GM18858 (cell line): Measurements from ENCODE around the gene GPRC6A.

Experiments
- ATAC-seq: cut with Tn5 transposase; IDR thresholded peaks from one replicate; pipeline ENCODE4 v1.9.1; 2021; ENCODE audit not compliant: unreplicated experiment

The GPRC6A gene

DNA sequence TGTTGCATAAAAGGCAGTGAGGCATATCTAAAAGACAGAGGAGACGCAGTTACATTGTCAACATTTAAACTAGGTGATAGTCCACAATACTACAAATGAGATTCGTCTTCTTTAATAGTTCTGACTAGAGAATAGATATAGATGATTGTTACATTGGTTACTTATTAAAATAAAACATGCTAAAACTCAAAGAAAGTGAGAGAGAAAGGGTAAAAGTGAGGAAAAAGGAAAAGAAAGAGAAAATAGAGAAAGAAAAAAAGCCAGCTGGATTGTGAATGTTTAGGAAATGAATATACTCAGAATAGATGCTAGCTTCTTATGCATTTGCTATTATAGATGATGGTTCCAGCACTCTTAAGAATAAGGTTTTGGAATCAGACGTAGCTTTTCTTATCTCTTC lies 35.7 kb downstream of the GPRC6A start:
- no peak for ATAC-seq

DNA sequence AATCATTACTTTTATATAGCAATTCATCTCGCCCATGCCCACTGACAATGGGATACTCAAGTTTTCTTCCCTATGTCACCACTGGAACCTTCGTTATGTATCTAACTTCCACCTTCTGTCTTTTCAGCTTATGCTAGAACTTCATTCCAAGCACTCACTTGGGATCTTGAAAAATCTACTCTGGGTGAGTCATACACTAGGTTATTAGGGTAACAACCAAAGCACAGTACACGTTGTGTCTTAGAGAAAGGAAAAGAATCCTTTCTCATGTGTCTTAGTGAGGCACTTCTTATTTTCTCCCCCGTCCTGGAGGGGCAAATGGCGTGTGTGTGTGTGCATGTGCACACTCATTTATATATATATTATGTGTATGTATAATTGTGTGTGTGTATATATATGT lies 45.0 kb downstream of the GPRC6A start:
- no peak for ATAC-seq

DNA sequence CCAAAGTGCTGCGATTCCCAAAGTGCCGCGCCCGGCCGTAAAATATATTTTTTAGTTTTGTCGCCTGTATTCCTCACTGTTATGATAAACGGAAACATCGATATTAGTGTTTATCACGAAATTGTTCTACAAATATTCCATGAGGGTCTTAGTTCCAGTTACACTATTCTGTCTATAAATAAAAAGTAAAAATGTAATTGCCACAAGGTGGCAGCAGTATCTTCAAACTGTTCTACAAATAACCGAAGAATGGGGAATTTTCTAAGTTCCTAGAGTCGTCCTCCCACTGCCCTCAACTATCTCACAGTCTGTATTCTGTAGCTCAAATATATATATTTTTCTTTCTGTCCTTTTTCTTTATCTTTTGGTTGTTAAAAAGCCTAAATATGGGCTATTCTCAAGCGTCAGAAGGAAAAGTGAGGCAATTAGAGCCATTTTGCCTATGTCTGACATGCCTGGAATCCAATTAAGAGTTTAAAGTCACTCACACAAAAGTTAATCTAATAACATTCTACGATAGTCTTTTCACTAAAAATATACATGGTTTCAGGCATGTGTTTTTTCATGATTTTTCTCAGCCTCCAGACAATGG lies 49.2 kb downstream of the GPRC6A start:
- ATAC-seq = peak; percentile 69

DNA sequence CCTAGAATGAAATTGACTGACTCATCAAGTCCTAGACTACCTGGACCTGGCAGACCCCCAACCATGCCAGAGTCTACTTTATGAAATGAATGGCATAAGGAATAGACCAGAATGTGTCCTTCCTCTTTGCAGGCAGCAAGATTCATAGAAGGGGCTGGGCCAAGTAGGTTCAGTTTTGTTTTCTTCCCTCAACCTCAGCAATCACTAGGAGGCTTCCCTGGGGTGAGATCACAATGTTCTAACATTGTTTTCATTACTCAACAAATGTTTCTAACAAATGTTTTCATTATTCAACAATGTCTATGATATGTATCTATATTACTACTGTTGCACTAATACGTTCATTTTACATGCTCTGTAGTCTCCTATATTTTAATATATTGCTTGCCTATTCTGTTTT lies 55.0 kb downstream of the GPRC6A start:
- ATAC-seq = no peak

DNA sequence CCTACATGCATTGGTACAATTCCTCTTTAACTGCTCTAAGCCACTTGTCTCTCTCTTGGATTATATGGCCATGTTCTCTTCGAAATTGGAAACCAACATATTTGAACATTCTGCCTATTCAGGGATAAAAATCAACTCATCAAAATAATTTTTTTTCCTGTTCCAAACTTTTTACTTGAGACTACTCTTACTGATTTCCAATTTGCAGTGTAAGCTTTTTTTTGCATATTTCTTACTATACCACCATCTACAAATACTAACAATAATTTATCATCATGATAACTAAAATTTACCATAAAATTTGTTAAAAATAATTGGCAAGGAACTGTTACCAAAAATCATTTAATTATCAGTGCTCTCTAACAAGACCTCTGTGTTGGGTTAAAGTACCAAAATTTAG lies 56.4 kb downstream of the GPRC6A start:
- no peak for ATAC-seq

DNA sequence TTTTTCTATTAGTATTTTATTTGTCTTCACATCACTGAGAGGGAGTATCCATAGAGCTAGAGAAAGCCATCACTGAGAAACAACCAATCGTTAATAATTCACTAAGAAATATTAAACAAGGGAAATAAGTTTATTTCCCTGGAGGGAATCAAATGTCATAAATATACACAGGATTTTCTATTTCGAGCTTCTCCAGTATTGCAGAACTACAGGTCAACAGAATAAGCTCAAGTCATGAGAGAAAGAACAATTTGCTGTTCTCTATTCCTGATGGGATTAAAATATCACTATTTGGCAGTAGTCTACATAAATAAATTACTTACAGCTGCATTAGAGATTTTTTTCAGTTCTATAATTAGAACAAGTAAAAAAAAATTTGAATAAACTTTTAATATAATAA lies 61.2 kb downstream of the GPRC6A start:
- ATAC-seq = no peak

DNA sequence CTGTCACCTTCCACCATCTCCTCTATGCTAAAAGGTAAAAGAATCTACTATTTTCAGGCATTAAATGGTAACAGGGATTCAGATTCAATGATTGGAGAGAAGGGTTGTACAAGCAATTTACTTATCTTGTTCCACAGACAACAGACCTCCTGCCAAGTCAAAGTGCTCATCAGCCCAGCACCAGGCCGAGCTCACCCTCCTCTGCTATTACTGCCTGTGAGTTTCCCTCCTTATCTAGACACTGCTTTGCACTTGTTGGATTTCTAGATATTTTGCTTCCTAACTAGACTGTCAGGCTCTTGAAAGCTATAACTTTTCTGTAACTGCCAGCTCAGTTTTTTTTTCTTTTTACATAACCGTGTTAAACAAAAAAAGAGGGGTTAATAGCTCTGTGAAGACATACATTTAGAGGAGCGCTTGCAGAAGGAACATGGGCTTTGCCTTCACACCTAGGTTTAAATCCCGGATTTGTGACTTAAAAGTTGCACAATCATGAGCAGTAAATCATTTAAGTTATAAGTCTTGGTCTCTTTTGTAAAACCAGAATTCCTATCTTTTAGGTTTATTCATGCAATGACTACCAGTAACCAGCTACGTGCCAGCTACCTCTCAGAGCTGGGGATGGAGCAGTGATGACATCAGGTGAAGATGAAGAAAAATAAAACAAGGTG lies 62.2 kb downstream of the GPRC6A start:
- ATAC-seq = no peak

DNA sequence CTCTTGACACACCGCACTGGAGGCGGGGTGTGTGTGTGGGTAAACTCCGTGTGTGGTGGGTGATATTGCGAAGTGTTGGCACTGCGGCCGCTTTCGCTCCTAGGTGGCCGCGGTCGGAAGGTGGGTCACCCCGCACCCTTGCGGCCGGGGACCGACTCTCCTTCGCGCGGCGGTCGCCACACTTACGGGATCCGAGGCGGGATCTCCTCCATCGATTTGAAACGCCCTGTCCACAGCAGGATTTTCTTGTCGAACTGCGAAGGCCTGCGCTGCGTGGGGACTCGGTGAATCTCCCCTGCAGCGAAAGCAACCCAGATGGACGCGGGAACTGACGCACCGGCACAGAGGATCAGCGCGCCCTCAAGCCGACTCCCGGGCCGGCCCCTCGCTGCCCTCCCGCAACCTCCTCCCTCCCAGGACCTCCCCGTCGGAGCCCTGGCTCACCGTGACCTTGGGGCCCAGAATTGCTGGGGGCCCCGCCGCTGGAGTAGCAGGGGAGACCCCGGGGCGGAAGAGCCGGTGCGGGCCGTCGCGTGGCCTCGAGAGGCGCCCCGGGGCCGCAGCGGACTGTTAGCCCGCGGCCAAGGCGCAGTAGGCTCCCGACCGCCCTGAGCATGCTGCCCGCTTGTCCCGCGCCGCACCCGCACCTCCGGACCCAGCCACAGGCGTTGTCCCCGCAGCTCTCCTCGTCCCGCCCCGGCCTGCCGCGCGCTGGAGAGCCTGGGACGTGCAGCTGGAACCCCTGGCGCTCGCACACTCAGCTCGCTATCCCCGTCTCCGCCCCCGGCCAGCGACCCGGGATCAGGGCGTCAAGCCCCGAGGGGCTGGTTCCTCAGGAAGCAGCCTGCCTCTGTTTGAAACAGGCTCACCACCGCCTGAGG lies 63.7 kb downstream of the GPRC6A start, which contains the start of gene FAM162B:
FAM162B (minus strand) TSS at position 759 of the 881 bp plus-strand sequence; CDS start at position 616, 143 bp downstream.
- ATAC-seq = no peak

DNA sequence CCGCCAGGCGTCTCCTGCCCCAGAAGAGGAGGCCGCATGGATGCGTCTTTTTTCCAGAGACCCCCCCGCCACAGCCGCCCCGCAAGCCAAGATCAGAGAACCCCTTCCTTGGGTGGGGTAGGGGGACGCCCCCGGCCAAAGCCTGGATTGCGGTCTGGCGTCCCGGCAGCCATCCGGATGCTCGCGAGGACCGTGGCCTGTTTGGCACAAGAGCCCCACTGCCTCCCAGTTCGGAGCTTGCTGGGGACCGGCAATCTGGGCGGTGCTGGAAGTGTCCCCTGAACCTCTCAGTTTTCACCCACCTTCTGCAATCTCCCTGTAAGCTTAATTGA lies 64.3 kb downstream of the GPRC6A start:
- ATAC-seq = no peak

DNA sequence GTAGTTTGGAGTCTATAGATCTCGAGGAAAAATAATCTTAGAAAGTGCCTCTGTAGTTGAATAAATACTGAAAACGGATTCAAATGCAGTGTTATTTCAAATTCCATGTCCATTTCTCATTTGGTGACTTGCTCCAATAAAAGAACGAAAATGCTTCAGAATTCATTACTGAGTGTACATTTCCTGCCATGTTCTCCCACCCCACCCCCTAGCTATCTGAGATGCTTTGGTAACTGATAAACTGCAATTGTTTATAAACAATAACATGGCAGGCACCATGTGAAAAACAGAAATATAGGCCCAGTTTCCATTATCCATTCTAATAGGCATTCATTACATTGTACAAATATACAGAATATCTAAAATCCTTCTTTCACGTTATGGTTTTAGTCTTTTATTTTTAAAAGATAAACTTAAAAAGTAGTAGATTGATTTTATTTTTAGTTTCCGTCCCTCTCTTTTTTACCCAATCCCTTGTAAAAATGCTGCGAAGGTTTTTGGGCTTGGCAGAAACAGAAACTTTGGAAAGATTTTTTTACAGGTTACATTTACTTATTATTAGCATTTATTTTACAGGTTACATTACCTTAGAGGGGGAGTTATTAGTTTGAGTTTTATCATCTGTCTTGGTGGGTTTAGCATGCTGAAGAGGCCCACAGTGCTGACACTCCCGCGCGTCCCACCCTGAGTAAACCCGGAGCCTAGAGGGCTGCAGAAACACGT lies 64.8 kb downstream of the GPRC6A start:
- no peak for ATAC-seq

DNA sequence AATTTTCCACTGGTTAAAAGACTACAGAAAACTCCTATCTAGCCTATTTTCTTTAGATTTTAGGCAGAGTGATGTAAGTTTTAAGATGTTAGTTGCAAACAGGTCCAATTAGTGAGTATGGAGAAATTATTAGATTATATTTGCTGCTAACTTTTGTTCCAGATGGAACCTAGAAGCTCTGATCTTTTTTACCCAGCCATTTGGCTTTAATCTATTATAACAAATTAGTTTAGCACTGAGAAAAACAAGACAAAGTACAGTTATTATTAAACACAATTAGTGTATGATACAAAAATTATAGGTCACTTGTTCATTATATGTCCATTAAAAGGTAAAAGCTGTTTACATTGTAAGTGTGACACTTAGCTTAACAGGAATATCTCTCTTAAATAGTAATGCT lies 65.8 kb downstream of the GPRC6A start:
- ATAC-seq = no peak

DNA sequence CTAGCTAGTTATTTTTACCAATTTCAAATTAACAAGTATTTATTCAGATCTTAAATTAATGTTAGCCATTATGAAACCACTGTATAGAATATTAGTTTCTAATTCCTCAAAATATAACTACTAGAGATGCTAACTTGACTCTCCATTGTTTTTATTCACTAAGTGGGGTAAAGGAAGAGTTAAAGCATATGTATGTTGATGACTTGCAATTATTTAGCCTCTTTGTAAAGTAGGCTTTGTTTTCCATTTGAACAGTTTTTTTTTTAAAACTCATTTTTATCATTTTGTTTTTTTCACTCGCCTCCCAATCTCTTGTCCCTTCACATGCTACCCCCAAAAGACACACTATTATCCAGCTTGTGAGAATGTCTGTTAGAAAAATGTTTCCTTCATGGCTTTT lies 66.6 kb downstream of the GPRC6A start:
- no peak for ATAC-seq

DNA sequence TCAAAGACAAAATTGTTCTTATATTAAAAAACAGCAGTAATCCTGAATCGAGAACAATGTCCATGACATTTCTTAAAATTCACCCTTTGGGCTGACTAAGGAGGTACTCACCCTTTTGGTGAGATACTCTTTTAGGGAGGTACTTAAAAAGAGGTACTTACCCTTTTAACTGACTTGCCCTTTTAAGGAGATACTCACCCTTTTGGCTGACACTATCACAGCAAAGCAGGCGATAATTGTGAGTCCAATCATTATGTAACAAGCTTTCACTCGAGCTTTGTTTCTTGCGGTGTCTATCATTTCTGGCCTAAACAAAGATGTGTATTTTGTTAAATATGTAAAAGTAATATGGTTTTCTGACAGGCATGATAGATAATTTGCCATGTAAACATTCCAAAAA lies 67.1 kb downstream of the GPRC6A start:
- no peak for ATAC-seq

DNA sequence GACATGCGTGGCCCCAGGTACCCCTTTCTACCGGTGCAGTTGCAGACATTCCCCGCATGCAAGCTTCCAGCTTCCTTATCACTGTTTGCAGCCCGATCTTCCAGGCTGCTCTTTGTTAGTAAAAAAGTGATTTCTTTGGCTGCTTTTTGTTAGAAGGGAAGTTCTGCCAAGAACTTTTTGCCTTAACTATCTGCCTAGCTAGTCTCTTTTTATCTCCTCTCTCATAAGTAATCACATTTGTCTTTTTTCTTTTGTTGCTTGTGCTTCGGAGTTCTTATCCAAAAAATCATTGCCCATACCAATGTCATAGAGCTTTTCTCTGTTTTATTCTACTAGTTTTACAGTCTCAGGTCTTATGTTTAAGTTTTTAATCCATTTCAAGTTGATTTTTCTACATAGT lies 83.7 kb downstream of the GPRC6A start:
- no peak for ATAC-seq
